ENCODE measurements around the gene COL16A1. TPM values are rescaled to one million over a fixed set of nuclear protein-coding genes. Genes with fewer than 3 reads are reported as not detected.
A peak's percentile ranks its signal among the peaks of the same experiment; 100 is the strongest.

Gene COL16A1
- total and polyA plus RNA-seq, 2 of the 13 experiments (the other 11 are each of a cell fraction or from before 2014, with no cell fraction given), result 4.3 to 12.2 TPM

DNA sequence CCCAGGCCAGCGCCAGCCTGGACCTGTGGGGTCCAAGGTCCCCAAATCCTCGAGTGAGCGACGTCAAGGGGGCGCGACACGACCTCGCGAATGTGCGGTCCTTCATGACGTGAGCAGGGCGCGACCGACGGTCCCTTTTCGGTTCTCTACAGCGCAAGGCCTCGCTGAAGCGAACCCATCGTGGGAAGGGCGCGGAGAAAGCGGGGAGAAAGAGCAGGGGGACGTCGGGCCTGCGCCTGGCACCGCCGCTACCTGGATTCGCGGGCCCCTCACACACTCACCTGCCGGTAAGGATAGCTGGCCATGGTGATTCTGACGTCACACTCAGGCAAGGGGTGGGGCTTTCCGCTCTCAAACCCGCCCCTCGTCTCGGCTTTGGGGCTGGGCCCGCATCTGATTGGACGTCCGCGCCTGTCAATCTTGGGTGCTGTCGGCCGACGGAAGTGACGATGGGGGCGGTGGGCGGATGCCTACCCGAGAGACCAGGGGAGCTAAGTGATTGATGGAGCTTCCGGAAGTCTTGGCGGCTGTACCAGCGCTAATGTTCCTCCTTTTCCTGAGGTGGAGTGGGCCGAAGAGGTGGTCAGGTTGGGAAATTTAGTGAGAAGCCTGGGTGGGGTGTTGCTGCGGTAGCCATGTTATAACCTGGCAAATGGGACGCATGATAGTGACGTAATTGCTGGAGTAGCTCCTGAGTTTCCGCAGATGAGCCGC, 59.1 kb downstream of the COL16A1 start, which contains the start of gene PEF1 (continued):
- no peak for TF ChIP-seq ATRX (CRISPR knock-in tag; IDR thresholded peaks at IDR 0.05; ENCODE audit: borderline replicate concordance)
- TF ChIP-seq ZNF549 (CRISPR knock-in tag; IDR thresholded peaks at IDR 0.05), result no peak
- TF ChIP-seq, protein P1, sequence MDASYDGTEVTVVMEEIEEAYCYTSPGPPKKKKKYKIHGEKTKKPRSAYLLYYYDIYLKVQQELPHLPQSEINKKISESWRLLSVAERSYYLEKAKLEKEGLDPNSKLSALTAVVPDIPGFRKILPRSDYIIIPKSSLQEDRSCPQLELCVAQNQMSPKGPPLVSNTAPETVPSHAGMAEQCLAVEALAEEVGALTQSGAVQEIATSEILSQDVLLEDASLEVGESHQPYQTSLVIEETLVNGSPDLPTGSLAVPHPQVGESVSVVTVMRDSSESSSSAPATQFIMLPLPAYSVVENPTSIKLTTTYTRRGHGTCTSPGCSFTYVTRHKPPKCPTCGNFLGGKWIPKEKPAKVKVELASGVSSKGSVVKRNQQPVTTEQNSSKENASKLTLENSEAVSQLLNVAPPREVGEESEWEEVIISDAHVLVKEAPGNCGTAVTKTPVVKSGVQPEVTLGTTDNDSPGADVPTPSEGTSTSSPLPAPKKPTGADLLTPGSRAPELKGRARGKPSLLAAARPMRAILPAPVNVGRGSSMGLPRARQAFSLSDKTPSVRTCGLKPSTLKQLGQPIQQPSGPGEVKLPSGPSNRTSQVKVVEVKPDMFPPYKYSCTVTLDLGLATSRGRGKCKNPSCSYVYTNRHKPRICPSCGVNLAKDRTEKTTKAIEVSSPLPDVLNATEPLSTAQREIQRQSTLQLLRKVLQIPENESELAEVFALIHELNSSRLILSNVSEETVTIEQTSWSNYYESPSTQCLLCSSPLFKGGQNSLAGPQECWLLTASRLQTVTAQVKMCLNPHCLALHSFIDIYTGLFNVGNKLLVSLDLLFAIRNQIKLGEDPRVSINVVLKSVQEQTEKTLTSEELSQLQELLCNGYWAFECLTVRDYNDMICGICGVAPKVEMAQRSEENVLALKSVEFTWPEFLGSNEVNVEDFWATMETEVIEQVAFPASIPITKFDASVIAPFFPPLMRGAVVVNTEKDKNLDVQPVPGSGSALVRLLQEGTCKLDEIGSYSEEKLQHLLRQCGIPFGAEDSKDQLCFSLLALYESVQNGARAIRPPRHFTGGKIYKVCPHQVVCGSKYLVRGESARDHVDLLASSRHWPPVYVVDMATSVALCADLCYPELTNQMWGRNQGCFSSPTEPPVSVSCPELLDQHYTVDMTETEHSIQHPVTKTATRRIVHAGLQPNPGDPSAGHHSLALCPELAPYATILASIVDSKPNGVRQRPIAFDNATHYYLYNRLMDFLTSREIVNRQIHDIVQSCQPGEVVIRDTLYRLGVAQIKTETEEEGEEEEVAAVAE (CRISPR knock-in tag; IDR thresholded peaks at IDR 0.05; ENCODE audit: borderline replicate concordance), result no peak; the same call in 1 of the 2 replicates
- peak; percentile 35; the same call in 1 of the 2 replicates for TF ChIP-seq MIXL1 (CRISPR knock-in tag; IDR thresholded peaks at IDR 0.05)
- TF ChIP-seq ZNF883 (CRISPR knock-in tag; IDR thresholded peaks at IDR 0.05; ENCODE audit: not compliant biosample characterization), result peak; percentile 87
- peak; percentile 86 for TF ChIP-seq POGZ (CRISPR knock-in tag; IDR thresholded peaks at IDR 0.05)
- TF ChIP-seq NFAT5 (CRISPR knock-in tag; IDR thresholded peaks at IDR 0.05), result no peak
- peak; percentile 95 for TF ChIP-seq PHF8 (CRISPR knock-in tag; IDR thresholded peaks at IDR 0.05)
- peak; percentile 81; the same call in 1 of the 2 replicates for TF ChIP-seq TSC22D2 (CRISPR knock-in tag; IDR thresholded peaks at IDR 0.05; ENCODE audit: borderline replicate concordance)
- peak; percentile 95 for TF ChIP-seq GATAD1 (CRISPR knock-in tag; IDR thresholded peaks at IDR 0.05)
- TF ChIP-seq SRF (IDR thresholded peaks at IDR 0.05; ENCODE audit: low read depth, low read length), result no peak
- 0 out of 2 replicates have a peak, but pooled peaks have one; percentile 58 for TF ChIP-seq ZNF225 (CRISPR knock-in tag; IDR thresholded peaks at IDR 0.05)
- no peak for TF ChIP-seq RAD51 (IDR thresholded peaks at IDR 0.05; ENCODE audit: borderline replicate concordance)
- TF ChIP-seq ZNF766 (CRISPR knock-in tag; IDR thresholded peaks at IDR 0.05; ENCODE audit: borderline replicate concordance), result no peak
- TF ChIP-seq, protein P2, sequence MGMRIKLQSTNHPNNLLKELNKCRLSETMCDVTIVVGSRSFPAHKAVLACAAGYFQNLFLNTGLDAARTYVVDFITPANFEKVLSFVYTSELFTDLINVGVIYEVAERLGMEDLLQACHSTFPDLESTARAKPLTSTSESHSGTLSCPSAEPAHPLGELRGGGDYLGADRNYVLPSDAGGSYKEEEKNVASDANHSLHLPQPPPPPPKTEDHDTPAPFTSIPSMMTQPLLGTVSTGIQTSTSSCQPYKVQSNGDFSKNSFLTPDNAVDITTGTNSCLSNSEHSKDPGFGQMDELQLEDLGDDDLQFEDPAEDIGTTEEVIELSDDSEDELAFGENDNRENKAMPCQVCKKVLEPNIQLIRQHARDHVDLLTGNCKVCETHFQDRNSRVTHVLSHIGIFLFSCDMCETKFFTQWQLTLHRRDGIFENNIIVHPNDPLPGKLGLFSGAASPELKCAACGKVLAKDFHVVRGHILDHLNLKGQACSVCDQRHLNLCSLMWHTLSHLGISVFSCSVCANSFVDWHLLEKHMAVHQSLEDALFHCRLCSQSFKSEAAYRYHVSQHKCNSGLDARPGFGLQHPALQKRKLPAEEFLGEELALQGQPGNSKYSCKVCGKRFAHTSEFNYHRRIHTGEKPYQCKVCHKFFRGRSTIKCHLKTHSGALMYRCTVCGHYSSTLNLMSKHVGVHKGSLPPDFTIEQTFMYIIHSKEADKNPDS (CRISPR knock-in tag; IDR thresholded peaks at IDR 0.05), result peak; percentile 76; the same call in 1 of the 2 replicates
- TF ChIP-seq, protein P3, sequence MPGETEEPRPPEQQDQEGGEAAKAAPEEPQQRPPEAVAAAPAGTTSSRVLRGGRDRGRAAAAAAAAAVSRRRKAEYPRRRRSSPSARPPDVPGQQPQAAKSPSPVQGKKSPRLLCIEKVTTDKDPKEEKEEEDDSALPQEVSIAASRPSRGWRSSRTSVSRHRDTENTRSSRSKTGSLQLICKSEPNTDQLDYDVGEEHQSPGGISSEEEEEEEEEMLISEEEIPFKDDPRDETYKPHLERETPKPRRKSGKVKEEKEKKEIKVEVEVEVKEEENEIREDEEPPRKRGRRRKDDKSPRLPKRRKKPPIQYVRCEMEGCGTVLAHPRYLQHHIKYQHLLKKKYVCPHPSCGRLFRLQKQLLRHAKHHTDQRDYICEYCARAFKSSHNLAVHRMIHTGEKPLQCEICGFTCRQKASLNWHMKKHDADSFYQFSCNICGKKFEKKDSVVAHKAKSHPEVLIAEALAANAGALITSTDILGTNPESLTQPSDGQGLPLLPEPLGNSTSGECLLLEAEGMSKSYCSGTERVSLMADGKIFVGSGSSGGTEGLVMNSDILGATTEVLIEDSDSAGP (CRISPR knock-in tag; IDR thresholded peaks at IDR 0.05; ENCODE audit: borderline replicate concordance), result peak; percentile 89; the same call in 1 of the 2 replicates
